ENCODE data around the gene UBE4B.
A peak's percentile ranks its signal among the peaks of the same experiment; 100 is the strongest.

UBE4B gene

GRCh38 chr1:10042746-10043145 is 10.0 kb downstream of the UBE4B start:
- DNase-seq: no peak

- DNase-seq: peak; percentile 34
Observed at GRCh38 chr1:10045480-10046355, 13.0 kb downstream of the UBE4B start.

- DNase-seq: no peak
Observed at GRCh38 chr1:10046356-10047085, 13.8 kb downstream of the UBE4B start.

- no peak for DNase-seq
Observed at GRCh38 chr1:10048601-10049000, 15.8 kb downstream of the UBE4B start.

GRCh38 chr1:10050611-10051010 is 17.9 kb downstream of the UBE4B start:
- DNase-seq: no peak

GRCh38 chr1:10051656-10052055 is 18.9 kb downstream of the UBE4B start:
- no peak for DNase-seq

GRCh38 chr1:10052347-10052746 is 19.6 kb downstream of the UBE4B start:
- DNase-seq: no peak

GRCh38 chr1:10054465-10054864 is 21.7 kb downstream of the UBE4B start:
- DNase-seq: no peak

GRCh38 chr1:10056599-10056987 is 23.8 kb downstream of the UBE4B start:
- DNase-seq: no peak

GRCh38 chr1:10057343-10057742 is 24.6 kb downstream of the UBE4B start:
- DNase-seq: peak; percentile 43

- no peak for DNase-seq
Observed at GRCh38 chr1:10057796-10058195, 25.0 kb downstream of the UBE4B start.

GRCh38 chr1:10059342-10059718 is 26.6 kb downstream of the UBE4B start:
- no peak for DNase-seq

- DNase-seq: no peak
Observed at GRCh38 chr1:10060311-10061100, 27.7 kb downstream of the UBE4B start.

GRCh38 chr1:10061276-10061675 is 28.5 kb downstream of the UBE4B start:
- no peak for DNase-seq

- no peak for DNase-seq
Observed at GRCh38 chr1:10063878-10064277, 31.1 kb downstream of the UBE4B start.

- DNase-seq: no peak
Observed at GRCh38 chr1:10064416-10065343, 31.9 kb downstream of the UBE4B start.

GRCh38 chr1:10065344-10065685 is 32.6 kb downstream of the UBE4B start:
- no peak for DNase-seq

- DNase-seq: no peak
Observed at GRCh38 chr1:10065760-10066159, 33.0 kb downstream of the UBE4B start.

- no peak for DNase-seq
Observed at GRCh38 chr1:10068605-10069294, 36.0 kb downstream of the UBE4B start.

GRCh38 chr1:10070206-10070605 is 37.4 kb downstream of the UBE4B start:
- DNase-seq: peak; percentile 28

GRCh38 chr1:10071640-10072039 is 38.9 kb downstream of the UBE4B start:
- no peak for DNase-seq
